Heart right ventricle (tissue), 16 donors: Measurements from ENCODE around the gene RBM33. TPM values are rescaled to one million over a fixed set of nuclear protein-coding genes. Genes with fewer than 3 reads are reported as not detected.

Experiments
- ATAC-seq, 8 donors: fragments of 200-7000 bp; cut with Tn5 transposase; one replicate each; pipeline ENCODE4 v1.9.1; 2020; ENCODE audit warnings: mild to moderate bottlenecking in 8 of 8, moderate library complexity in 8 of 8, moderate number of reproducible peaks in 1 of 8
- DNase-seq, 2 donors: peaks; one replicate each; pipeline ENCODE4 v3.0.0-alpha.2; 2020
- H3K27ac ChIP-seq, 10 donors: fragments of 200-600 bp; sonication (generic) in 2 of 10; one replicate each; pipeline versions ENCODE4 v1.5.0 to v1.8.0; 2020 to 2022; ENCODE audit warnings: mild to moderate bottlenecking in 3 of 10
- H3K27me3 ChIP-seq, 7 donors: fragments of 200-600 bp; one replicate each; pipeline ENCODE4 v1.8.0; 2021 to 2022; ENCODE audit warnings: mild to moderate bottlenecking in 2 of 7
- H3K36me3 ChIP-seq, 9 donors: fragments of 200-600 bp; sonication (generic) in 1 of 9; one replicate each; pipeline versions ENCODE4 v1.5.0 to v1.8.0; 2020 to 2022; ENCODE audit warnings: mild to moderate bottlenecking in 2 of 9
- H3K4me1 ChIP-seq, 9 donors: fragments of 200-600 bp; sonication (generic) in 1 of 9; one replicate each; pipeline versions ENCODE4 v1.5.0 to v1.8.0; 2020 to 2022; ENCODE audit warnings: mild to moderate bottlenecking in 4 of 9
- H3K4me3 ChIP-seq, 10 donors: fragments of 200-600 bp; sonication (generic) in 2 of 10; one replicate each; pipeline versions ENCODE4 v1.5.0 to v1.8.0; 2020 to 2022; ENCODE audit warnings: mild to moderate bottlenecking in 7 of 10, moderate library complexity in 2 of 10
- H3K9me3 ChIP-seq, 11 donors: fragments of 200-600 bp in 10 of 11; sonication (generic) in 2 of 11; one replicate each; pipeline versions ENCODE4 v1.5.0 to v1.8.0; 2013 to 2022; ENCODE audit warnings: mild to moderate bottlenecking in 2 of 11, control low read depth in 1 of 11, moderate library complexity in 1 of 11
- CTCF ChIP-seq, 9 donors: fragments of 200-600 bp; sonication (generic) in 2 of 9; IDR thresholded peaks; one replicate each; pipeline versions ENCODE4 v1.5.0 to v1.8.0; 2021 to 2022; ENCODE audit warnings: antibody characterized with exemption in 9 of 9, mild to moderate bottlenecking in 5 of 9, moderate library complexity in 1 of 9
- WGBS, 2 donors: extraction: QIAGEN DNeasy Blood & Tissue Kit; methylation state at CpG; one replicate each; pipeline ENCODE4 v1.1.7; 2013; ENCODE audit warnings: inconsistent platforms in 1 of 2; 5-methylcytosine and 5-hydroxymethylcytosine counted together
- intact Hi-C, 10 donors: fragments of 100-400 bp; cut with DNase I; formaldehyde crosslinking; loops; one replicate each; pipeline versions ENCODE4 v1.11.1 to v1.14.2; 2022
- polyA plus RNA-seq, 2 donors: library from polyadenylated mRNA; stranded (reverse); fragments of 200-250 nt; gene quantifications; one replicate each; pipeline ENCODE4 v1.2.3, GENCODE V29; 2013
- total RNA-seq, 10 donors: library from RNA; stranded (reverse); fragmentation: NEBNext Ultra II Directional in 3 of 10; extraction: Animal tissue kit (Norgen Biotek cat#: 25700) in 3 of 10; gene quantifications; one replicate each; pipeline versions ENCODE4 v1.2.1 to v1.2.4, GENCODE V29; 2021 to 2023
- donor health status: Arrhythmogenic right ventricular cardiomyopathy.
- donor health status: ischemic (EF 13 %, LVEDD 7.1; RV severe dilation, severe dysfunction).
- donor health status: healthy with polysubstance abuse.
- donor health status: DM: no; HTN: yes; CAD: no.
- donor health status: DM: no; HTN: no; CAD: no.
- donor health status: ischemic (EF 25% LVEDD 6.9; RV normal size, moderate dysfunction).
- donor health status: ischemic (EF 25% LVEDD 5.7; RV mildly dilated, moderate dysfunction).
- donor health status: healthy.
- donor health status: DM: yes; HTN: yes; CAD: no.
- donor health status: Ischemic cardiomyopathy.
- donor health status: ischemic (EF 35%, LVEDD 5.7; RV mildly dilated, moderate dysfunction).
- donor health status: nonischemic (EF 11% LVEDD 7.7; RV severe dilation, severe dysfunction).
- donor health status: DM: yes; HTN: yes; CAD: no.
- donor health status: PGD.
- donor health status: ischemic (EF 29% LVEDD 5.4; RV normal size, mild dysfunction).
- donor health status: nonischemic (EF 23%, LVEDD 6.1; RV moderate dilation, normal function).

The RBM33 gene
- total and polyA plus RNA-seq, 12 donors: 9.5 to 44.6 (median 35.7) TPM

GRCh38 chr7:155744971-155745683, 100.7 kb downstream of the RBM33 start:
- Histone ChIP-seq H3K27me3 (no peaks in the 10 kb centered on the region), H3K27ac (no peak overlapping the region), H3K4me3 (no peak overlapping the region), H3K9me3 (no peaks in the 10 kb centered on the region), H3K4me1 (peaks cover 0 to 37% (median 16%) of the 10 kb centered on the region in 9 donors), H3K36me3 (peaks cover 0 to 91% (median 28%) of the 10 kb centered on the region in 9 donors)
- WGBS, 2 donors: 79 to 80% methylated on average over 17 of the region's 17 CpGs
- intact Hi-C loops: loop anchor here in 1 of 10 donors (5.0 kb wide), 1 partner anchor 148 kb away; no protein-coding TSS in a partner anchor
- no peak for DNase-seq
- TF ChIP-seq CTCF (IDR thresholded peaks at IDR 0.05): no peak
- ATAC-seq: peak in 1 of 8 donors; percentile 22

GRCh38 chr7:155745737-155746136, 101.3 kb downstream of the RBM33 start:
- Histone ChIP-seq H3K27ac (no peak overlapping the region), H3K9me3 (no peaks in the 10 kb centered on the region), H3K27me3 (no peaks in the 10 kb centered on the region), H3K4me1 (peaks cover 0 to 43% (median 19%) of the 10 kb centered on the region in 9 donors), H3K36me3 (peaks cover 0 to 85% (median 26%) of the 10 kb centered on the region in 9 donors), H3K4me3 (no peak overlapping the region)
- 91 to 94% methylated on average over 9 of the region's 9 CpGs for WGBS, 2 donors
- intact Hi-C loops: no loop called here
- TF ChIP-seq CTCF (IDR thresholded peaks at IDR 0.05): no peak
- no peak for ATAC-seq
- no peak for DNase-seq

- H3K36me3 ChIP-seq: peaks cover 0 to 80% (median 26%) of the 10 kb centered on the region in 9 donors
- no peak for ATAC-seq
- 84 to 91% methylated on average over 2 of the region's 2 CpGs for WGBS, 2 donors
Measured at GRCh38 chr7:155746188-155746587, 101.7 kb downstream of the RBM33 start.

GRCh38 chr7:155747209-155747608, 102.7 kb downstream of the RBM33 start:
- H3K4me1 ChIP-seq: peaks cover 0 to 58% (median 30%) of the 10 kb centered on the region in 9 donors
- H3K27me3 ChIP-seq: no peaks in the 10 kb centered on the region
- H3K27ac ChIP-seq: no peak overlapping the region
- DNase-seq: no peak
- intact Hi-C loops: no loop called here
- WGBS, 2 donors: 81 to 88% methylated on average over 1 of the region's 1 CpG
- peaks cover 0 to 70% (median 16%) of the 10 kb centered on the region in 9 donors for H3K36me3 ChIP-seq
- no peaks in the 10 kb centered on the region for H3K9me3 ChIP-seq
- ATAC-seq: no peak
- H3K4me3 ChIP-seq: no peak overlapping the region
- TF ChIP-seq CTCF (IDR thresholded peaks at IDR 0.05): no peak

More at GRCh38 chr7:155746188-155746587, 101.7 kb downstream of the RBM33 start:
- TF ChIP-seq CTCF (IDR thresholded peaks at IDR 0.05): no peak
- H3K27ac ChIP-seq: no peak overlapping the region
- no peaks in the 10 kb centered on the region for H3K27me3 ChIP-seq
- H3K4me1 ChIP-seq: peaks cover 0 to 48% (median 24%) of the 10 kb centered on the region in 9 donors
- intact Hi-C loops: no loop called here
- DNase-seq: no peak
- H3K9me3 ChIP-seq: no peaks in the 10 kb centered on the region
- H3K4me3 ChIP-seq: no peak overlapping the region
